Measurements from ENCODE around the gene CEP44.

- TF ChIP-seq CTCF (IDR thresholded peaks at IDR 0.05; ENCODE audit: low read length): peak; percentile 47
- TF ChIP-seq EZH2 (optimal IDR thresholded peaks at IDR 0.05; ENCODE audit: low read depth, low read length): no peak
- no peak for TF ChIP-seq EZH2phosphoT487 (IDR thresholded peaks at IDR 0.05; ENCODE audit: low read length)
These were observed 81.4 kb downstream of the CEP44 start for GRCh38 chr4:174365018-174365587.

Data from MM.1S (cell line).